PFSK-1 (cell line): Measurements from ENCODE around the gene BCORL1.

Source experiments
- POLR2AphosphoS5 ChIP-seq: IDR thresholded peaks from 2 replicates; pipeline ENCODE4 v1.6.1; 2012; ENCODE audit warnings: low read depth, mild to moderate bottlenecking, control low read depth, low read length, moderate library complexity
- SIN3A ChIP-seq: IDR thresholded peaks from 2 replicates; pipeline ENCODE4 v1.6.1; 2012; ENCODE audit warnings: mild to moderate bottlenecking, low read length, moderate library complexity, borderline replicate concordance; ENCODE audit not compliant: insufficient read depth
- TF ChIP-seq, protein P1 (sequence below), 2 experiments: IDR thresholded peaks; 2 replicates each; pipeline versions ENCODE4 v1.6.1 to v1.8.0; 2011 to 2012; ENCODE audit warnings: low read depth in 2 of 2, low read length in 2 of 2, control low read depth in 1 of 2, inconsistent platforms in 1 of 2, mild to moderate bottlenecking in 1 of 2, moderate library complexity in 1 of 2; ENCODE audit not compliant: insufficient read depth in 1 of 2

DNA sequence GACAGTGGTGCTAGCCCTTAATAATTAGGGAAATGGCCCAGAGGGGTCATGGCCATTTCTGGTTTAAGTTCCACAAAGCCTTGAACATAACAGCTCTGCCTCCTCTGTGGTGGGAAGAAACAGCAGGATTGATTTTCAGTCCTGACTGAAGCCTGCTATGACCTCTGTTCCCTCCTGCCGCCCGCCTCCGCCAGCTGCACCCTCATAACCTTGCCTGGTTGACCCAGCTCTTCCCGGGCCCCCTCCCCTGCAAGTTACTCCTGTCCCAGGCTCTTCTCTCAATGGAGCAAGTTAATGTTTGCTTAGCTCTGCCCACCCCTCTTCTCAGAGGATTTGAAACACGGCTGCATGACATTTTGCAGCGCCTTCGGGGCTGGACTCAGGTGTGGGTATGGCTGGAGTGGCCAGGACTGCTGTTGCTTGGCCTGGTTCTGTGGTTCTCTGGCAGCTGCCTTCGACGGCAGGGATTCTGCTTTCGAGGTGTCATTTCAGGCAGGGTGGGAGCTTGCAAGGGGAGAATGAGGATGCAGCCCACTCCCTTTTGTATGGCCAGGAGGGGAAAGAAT, 27.3 kb downstream of the BCORL1 start:
- TF ChIP-seq POLR2AphosphoS5 = no peak
- no peak for TF ChIP-seq SIN3A
- TF ChIP-seq, protein P1, sequence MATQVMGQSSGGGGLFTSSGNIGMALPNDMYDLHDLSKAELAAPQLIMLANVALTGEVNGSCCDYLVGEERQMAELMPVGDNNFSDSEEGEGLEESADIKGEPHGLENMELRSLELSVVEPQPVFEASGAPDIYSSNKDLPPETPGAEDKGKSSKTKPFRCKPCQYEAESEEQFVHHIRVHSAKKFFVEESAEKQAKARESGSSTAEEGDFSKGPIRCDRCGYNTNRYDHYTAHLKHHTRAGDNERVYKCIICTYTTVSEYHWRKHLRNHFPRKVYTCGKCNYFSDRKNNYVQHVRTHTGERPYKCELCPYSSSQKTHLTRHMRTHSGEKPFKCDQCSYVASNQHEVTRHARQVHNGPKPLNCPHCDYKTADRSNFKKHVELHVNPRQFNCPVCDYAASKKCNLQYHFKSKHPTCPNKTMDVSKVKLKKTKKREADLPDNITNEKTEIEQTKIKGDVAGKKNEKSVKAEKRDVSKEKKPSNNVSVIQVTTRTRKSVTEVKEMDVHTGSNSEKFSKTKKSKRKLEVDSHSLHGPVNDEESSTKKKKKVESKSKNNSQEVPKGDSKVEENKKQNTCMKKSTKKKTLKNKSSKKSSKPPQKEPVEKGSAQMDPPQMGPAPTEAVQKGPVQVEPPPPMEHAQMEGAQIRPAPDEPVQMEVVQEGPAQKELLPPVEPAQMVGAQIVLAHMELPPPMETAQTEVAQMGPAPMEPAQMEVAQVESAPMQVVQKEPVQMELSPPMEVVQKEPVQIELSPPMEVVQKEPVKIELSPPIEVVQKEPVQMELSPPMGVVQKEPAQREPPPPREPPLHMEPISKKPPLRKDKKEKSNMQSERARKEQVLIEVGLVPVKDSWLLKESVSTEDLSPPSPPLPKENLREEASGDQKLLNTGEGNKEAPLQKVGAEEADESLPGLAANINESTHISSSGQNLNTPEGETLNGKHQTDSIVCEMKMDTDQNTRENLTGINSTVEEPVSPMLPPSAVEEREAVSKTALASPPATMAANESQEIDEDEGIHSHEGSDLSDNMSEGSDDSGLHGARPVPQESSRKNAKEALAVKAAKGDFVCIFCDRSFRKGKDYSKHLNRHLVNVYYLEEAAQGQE (IDR thresholded peaks at IDR 0.05; ENCODE audit: insufficient read depth in 1 of 2, low read depth in 2 of 2, low read length in 2 of 2) = no peak
